NCI-H2171 treated with DMSO at 0.1 percent for 48 hours (cell line): ENCODE data around the gene AGPAT4.
"Not testable (repeated sequence)": the region's sequence is repeated elsewhere in the genome, so short reads cannot be mapped to it uniquely, and the experiment has no call there.

Source experiments
- DNase-seq: peaks from one replicate; lab custom pipeline; 2025; lab: John Stamatoyannopoulos, UW

AGPAT4 gene

GRCh38 chr6:161200610-161201370 is 73.1 kb downstream of the AGPAT4 start:
- peak; percentile 63 for DNase-seq

GRCh38 chr6:161199850-161200249 is 74.0 kb downstream of the AGPAT4 start:
- DNase-seq, result no peak

- no peak for DNase-seq
Measured at GRCh38 chr6:161198783-161199460, 74.9 kb downstream of the AGPAT4 start.

- DNase-seq, result no peak
Measured at GRCh38 chr6:161198176-161198575, 75.7 kb downstream of the AGPAT4 start.

GRCh38 chr6:161195386-161195785 is 78.5 kb downstream of the AGPAT4 start:
- DNase-seq, result no peak

- DNase-seq, result no peak
Measured at GRCh38 chr6:161194374-161194773, 79.5 kb downstream of the AGPAT4 start.

- DNase-seq, result no peak
Measured at GRCh38 chr6:161192636-161193411, 81.0 kb downstream of the AGPAT4 start.

- no peak for DNase-seq
Measured at GRCh38 chr6:161191671-161192070, 82.2 kb downstream of the AGPAT4 start.

- no peak for DNase-seq
Measured at GRCh38 chr6:161191007-161191406, 82.9 kb downstream of the AGPAT4 start.

GRCh38 chr6:161189891-161190290 is 84.0 kb downstream of the AGPAT4 start:
- no peak for DNase-seq

- no peak for DNase-seq
Measured at GRCh38 chr6:161188547-161189465, 85.1 kb downstream of the AGPAT4 start.

GRCh38 chr6:161186173-161186769 is 87.6 kb downstream of the AGPAT4 start:
- DNase-seq, result no peak

GRCh38 chr6:161181121-161181520 is 92.7 kb downstream of the AGPAT4 start:
- no peak for DNase-seq

GRCh38 chr6:161178155-161178554 is 95.7 kb downstream of the AGPAT4 start:
- not testable (repeated sequence) for DNase-seq

GRCh38 chr6:161176428-161176827 is 97.4 kb downstream of the AGPAT4 start:
- not testable (repeated sequence) for DNase-seq

GRCh38 chr6:161172769-161173168 is 101.1 kb downstream of the AGPAT4 start:
- not testable (repeated sequence) for DNase-seq

- DNase-seq, result no peak
Measured at GRCh38 chr6:161171207-161171606, 102.7 kb downstream of the AGPAT4 start.

GRCh38 chr6:161169696-161170095 is 104.2 kb downstream of the AGPAT4 start:
- peak; percentile 79 for DNase-seq

- DNase-seq, result peak; percentile 45
Measured at GRCh38 chr6:161169035-161169434, 104.8 kb downstream of the AGPAT4 start.

- DNase-seq, result peak; percentile 82
Measured at GRCh38 chr6:161168281-161168891, 105.5 kb downstream of the AGPAT4 start.

GRCh38 chr6:161166677-161167076 is 107.2 kb downstream of the AGPAT4 start:
- DNase-seq, result no peak
